HG03064 (cell line): ENCODE data around the gene LRFN3.
"Not testable (repeated sequence)": the region's sequence is repeated elsewhere in the genome, so short reads cannot be mapped to it uniquely, and the experiment has no call there.

Source experiments
- ATAC-seq: cut with Tn5 transposase; IDR thresholded peaks from one replicate; pipeline ENCODE4 v1.9.1; 2021; ENCODE audit warnings: low read depth; ENCODE audit not compliant: unreplicated experiment

The LRFN3 gene

DNA sequence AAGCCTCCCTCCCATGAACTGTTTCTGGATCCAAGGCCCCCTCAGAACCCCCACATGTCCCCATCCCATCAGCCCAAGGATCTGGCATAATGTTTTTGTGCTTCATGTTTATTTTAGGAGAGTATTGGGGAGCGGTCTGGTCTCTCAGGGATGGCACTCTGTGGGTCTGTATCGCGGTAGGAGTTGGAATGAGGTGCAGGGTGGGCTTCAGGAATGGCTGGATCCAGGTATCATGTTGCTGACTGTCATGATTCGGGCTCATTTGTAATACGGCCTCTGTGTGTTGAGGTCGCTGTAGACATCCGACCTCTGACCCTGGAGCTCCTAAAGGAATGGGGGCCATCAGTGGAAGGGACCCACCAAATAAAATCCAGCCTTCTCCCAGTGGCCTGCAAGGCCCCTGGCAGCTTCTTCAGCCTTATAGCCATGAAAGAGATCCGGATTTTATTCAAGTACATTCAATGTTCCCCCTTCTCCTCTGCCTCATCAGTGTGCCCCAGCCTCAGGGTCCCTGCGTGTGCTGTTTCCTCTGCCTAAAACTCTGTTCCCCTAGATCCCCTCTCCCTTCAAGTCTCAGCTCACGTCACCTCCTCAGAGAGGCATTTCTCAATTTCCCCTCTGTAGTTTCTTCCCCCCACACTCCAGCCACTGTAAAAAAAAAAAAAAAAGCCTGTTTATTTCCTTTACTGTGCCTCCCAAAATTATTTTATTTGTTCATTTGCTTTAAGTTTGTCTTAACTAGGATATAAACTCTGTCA, 31.7 kb upstream of the LRFN3 start:
- ATAC-seq, result no peak

DNA sequence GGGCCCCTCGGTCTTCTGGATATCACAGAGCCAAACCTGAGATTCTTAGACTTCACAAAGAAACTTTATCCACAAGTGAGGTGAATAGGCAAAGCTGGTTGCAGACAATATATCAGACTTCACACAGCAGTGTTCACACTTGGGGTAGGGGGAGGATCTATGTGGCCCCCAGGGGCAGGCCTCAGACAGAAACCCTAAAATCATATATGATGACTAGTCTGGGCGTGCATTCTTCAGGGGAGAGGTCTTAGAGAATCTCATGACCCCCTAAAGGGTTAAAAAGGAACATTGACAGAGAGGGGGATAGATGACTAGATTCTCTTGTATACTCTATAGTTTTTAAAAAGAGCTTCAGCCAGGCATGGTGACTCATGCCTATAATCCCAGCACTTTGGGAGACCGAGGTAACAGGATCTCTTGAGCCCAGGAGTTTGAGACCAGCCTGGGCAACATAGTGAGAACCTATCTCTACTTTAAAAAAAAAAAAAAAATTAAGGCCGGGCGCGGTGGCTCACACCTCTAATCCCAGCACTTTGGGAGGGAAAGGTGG, 30.9 kb upstream of the LRFN3 start:
- ATAC-seq, result no peak

DNA sequence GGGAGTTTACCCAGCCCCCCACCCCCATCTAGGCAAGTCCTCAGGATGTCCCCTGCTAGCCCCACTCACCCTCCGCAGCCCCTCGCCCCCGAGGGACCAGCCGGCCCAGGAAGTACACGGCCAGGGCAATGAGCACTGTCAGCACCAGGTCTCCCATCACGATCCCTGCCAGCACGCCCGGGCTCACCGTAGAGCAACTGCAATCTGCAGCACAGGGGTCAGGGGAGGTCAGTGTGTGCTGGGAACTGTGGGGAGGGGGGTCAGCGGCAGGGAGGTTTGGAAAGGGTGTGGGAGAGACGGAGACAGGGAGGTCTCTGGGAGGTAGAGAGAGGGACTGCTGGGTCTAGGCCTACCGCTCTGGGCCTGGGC, 28.8 kb upstream of the LRFN3 start:
- no peak for ATAC-seq

DNA sequence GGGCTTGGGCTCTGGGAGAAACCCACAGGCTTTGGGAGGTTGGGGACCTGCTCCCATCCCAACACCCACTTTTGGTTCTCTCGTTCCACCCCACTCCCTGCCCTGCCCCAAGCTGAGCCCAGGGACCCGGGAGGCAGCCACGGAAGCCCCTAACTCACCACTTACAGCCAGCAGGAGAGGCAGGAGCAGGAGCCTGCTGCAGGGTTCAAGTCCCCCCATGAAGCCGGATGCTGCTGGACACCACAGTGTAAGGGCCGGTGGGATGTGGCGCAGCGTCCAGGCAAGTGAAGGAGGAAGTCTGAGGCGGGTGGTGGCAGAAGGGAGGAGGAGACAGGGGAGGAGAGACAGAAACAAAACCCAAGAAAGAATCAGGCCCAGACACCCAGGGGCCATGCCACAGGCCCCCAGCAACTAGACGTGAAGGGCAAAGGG, 28.1 kb upstream of the LRFN3 start, which contains the start of gene TYROBP:
TSS of gene TYROBP (minus strand) at position 286 of the 432 bp plus-strand sequence. CDS start at position 219, 67 bp downstream.
- ATAC-seq, result no peak

DNA sequence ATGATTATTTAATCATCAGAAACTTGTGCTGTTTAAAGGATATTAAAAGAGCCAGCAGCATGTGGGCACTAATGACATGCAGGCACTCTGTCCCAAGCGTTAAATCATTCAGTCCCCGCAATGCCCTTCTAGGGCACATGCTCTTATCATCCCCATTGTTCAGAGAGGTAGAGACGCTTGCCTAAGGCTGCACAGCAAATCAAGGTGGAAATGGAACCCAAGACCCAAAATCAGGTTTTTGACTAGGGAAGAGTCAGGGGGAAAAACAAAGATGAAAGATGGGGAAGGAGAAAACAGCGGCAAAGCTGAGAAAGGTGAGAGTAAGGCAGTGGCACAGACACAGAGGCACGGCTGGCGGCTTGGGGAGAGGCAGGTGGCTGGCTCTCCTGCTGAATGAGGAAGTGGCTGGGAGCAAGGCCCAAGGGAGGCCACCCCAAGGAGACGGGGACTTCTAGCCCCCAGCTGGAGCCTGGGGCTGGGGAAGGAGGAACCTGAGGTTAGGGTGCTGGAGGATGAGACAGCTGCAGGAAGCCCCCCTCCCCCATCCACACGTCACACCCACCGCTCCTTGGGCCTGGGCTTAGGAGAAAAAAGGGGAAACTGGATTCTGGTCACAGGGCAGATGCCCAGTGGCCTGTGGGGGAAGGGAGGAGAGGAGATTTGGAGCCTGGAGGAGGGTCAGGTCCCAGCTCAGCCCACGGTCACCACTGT, 27.0 kb upstream of the LRFN3 start:
- ATAC-seq, result no peak

DNA sequence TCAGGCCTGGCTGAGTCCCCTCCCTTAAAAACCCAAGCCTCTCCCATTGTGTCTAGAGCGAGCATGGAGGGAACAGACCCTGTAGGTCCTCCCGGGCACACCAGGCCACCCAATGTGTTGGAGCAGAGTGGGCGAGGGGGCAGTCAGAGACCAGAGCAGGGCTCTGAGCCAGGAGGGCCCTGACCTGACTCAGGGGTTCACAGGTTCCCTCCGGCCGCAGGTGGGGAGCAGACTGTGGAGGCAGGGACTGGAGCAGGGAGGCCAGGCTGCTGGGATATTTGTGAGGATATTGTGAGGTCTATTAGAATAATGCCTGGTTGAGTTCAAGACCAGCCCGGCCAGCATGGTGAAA, 26.5 kb upstream of the LRFN3 start:
- ATAC-seq, result no peak

DNA sequence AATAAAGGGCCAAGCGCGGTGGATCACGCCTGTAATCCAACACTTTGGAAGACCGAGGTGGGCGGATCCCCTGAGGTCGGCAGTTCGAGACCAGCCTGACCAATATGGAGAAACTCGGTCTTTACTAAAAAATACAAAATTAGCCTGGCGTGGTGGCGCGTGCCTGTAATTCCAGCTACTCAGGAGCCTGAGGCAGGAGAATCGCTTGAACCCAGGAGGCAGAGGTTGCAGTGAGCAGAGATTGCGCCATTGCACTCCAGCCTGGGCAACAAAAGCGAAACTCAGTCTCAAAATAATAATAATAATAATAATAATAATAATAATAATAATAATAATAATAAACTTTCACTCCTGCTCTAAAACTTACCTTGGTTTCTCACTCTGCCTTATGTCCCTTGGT, 25.8 kb upstream of the LRFN3 start:
- ATAC-seq, result not testable (repeated sequence)

DNA sequence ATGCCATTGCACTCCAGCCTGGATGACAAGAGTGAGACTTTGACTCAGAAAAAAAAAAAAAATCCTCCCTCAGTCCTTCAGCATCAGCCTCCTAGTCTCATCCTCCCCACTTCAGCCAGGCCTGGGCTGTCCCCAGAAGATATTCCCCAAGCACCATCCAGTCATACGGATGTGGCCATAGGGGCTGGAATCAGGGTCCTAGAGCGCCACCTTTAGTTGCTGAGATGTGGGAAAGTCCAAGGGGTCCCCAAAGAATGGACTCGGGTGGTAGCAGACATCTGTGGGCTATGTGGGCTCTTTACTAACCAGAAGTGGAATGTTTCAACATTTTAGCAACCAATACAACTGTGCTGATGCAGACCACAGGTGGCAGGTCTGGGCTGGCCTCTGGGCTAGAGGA, 25.0 kb upstream of the LRFN3 start:
- ATAC-seq, result no peak

DNA sequence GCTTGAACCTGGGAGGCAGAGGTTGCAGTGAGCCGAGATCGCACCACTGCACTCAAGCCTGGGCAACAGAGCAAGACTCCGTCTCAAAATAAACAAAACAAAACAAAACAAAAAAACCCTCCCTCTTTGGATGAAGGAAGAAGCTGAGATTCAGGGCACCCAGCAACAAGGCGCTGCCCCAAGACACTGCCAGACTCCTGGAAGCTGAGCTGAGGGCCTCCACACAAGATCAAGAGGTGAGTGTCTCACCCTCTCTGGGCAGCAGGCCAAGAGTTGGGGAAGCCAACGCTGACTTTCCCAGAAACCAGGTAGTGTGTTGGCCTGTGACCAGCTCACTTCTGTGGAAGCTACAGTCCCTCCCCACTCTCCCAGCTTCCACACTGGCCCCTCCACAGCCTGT, 24.4 kb upstream of the LRFN3 start:
- ATAC-seq, result no peak

DNA sequence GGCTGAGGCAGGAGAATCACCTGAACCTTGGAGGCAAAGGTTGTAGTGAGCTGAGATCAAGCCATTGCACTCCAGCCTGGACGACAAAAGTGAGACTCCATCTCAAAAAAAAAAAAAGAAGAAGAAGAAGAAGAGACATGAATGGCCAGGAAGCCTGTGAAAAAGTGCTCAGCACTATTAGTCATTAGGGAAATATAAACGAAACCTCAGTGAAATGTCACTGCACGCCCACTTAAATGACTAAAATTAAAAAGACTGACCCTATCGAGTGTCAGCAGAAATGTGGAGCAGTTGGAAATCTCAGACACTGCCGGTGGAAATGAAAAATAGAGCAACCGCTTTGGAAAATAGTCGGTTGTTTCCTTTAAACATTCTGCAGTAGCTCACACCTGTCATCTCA, 22.6 kb upstream of the LRFN3 start:
- ATAC-seq, result no peak

DNA sequence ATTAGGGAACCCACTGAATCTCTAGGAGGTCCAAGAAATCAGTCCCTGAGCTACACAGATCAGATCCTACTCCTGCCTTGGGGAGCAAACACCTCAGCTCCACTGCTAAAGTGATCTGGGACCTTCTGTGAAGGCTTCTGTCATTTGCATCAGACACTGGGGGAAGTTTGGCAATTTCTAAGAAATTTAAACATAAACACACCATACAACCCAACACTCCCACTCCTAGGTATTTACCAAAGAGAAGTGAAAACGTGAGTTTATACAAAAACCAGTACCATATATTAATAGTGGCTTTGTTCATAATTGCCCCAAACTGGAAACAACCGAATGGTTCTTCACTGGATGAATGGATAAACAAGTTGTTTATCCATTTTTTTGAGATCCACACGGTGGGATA, 20.7 kb upstream of the LRFN3 start:
- no peak for ATAC-seq

DNA sequence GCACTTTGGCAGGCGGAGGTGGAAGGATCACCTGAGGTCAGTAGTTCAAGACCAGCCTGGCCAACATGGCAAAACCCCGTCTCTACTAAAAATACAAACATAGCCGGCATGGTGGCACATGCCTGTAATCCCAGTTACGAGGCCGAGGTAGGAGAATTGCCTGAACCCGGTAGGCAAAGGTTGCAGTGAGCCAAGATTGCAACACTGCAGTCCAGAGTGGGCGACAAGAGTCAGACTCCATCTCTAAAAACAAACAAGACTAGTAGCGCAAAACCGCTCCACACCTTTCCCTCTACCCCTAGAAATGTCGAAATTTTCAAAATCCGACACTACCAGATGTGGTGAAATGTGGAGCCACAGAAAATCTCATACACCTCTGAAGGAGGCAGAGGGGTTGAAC, 16.9 kb upstream of the LRFN3 start:
- no peak for ATAC-seq

DNA sequence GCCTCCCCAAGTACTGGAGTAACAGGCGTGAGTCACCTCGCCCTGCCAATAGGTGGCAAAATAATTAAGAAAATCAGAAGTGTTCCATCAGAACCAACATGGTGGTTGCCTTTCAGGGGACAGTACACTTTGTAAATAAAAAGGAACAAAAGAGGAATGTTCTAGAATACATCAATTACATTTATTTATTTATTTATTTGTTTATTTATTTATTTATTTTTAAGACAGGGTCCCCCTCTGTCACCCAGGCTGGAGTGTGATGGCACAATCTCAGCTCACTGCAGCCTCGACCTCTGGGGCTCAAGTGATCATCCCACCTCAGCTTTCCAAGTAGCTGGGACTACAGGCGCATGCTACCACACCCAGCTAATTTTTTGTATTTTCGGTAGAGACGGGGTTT, 15.2 kb upstream of the LRFN3 start:
- no peak for ATAC-seq

DNA sequence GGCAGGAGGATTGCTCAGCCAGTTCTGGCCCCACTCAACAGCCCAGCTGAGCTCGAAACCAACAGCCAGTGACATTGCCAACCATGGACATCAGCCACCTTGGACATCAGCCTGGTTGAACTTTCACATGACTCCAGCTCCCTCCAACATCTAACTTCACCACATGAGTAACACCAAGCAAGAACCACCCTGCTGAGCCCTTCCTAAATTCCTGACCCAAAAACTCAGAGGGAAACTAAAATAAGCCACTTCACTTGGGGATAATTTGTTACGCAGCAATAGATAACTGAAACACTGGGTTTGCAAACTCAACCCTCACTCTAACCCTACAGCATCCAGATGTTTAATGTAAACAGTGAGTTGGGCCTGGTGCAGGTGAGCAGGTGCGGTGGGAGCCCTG, 10.7 kb upstream of the LRFN3 start:
- ATAC-seq, result no peak

DNA sequence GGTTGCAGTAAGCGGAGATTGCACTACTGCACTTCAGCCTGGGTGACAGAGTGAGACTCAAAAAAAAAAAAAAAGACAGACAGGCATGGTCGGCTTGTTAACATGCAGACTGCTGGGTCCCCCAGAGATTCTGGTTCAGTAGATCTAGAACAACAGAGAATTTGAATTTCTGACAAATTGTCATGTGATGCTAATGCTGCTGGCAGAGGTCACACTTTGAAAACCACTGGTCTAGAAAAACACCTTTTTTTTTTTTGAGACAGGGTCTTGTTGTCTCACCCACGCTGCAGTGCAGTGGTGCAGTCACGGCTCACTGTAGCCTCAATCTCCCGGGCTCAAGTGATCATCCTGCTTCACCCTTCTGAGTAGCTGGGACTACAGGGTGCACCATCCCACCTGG, 7.7 kb upstream of the LRFN3 start:
- ATAC-seq, result no peak

DNA sequence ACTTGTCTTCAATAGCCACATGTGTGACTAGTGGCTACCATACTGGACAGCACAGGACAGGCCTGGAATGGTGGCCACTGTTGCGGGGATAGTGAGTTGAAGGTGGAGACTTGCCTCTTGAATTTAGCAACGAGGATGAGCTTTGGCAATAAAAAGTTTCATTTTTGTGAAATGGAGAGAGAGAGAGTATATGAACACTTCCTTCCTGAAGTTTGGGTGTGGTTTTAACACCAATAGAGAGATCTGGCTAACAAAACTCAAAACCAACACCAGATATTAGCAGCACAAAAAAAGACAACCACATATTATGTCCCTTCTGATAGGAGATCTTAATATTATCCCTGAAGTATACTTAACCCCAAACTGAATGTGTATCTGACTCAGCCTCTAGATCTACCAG, 6.3 kb upstream of the LRFN3 start:
- no peak for ATAC-seq

DNA sequence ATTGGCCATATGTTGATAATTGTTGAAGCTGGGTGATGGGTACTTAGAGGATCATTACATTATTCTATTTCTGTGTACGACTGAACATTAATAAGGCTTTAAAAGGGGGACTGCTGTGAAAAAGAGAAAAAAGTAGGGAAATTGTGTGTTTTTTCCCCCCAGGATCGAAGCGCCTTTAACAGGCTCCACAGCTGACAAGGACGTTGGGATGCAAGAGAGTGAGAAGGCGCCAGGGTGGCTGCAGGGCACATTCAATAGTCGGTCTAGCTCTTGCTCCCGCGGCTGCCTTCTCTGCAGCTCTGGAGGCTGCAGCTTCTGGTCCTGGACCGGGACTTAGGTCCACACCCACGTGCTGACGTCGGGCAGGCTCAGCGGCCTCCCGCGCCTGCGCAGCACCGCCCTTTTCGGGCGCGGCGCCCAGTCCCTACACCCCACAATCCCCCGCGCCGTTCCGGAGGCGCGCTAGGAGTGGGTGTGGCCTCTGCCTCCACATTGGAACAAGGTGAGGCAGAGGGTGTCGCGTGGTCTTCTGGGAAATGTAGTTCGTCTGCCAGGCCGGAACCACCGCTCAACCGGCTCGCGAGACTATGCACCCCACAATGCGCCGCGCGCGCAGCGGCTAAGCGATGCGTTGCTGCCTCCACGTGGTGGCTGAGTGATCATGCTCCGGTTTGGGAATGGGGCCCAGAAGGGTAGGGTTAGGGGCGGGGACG, 4.9 kb upstream of the LRFN3 start:
- peak; percentile 86 for ATAC-seq

DNA sequence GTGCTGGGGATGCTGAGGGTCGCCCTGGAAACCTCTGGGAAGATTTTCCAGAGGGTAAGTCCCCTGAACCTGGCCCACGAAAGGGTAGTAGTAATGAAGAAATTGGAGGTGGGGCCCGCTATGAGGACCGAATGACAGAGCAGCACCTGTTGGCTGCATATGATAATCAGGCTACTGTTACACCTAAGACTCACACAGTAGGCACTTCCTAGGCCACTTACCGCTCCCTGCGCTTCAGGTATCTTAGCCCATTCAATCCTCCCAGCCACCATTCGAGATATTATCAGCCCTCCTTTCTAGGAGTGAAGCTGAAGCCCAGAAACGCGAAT, 4.3 kb upstream of the LRFN3 start:
- no peak for ATAC-seq

DNA sequence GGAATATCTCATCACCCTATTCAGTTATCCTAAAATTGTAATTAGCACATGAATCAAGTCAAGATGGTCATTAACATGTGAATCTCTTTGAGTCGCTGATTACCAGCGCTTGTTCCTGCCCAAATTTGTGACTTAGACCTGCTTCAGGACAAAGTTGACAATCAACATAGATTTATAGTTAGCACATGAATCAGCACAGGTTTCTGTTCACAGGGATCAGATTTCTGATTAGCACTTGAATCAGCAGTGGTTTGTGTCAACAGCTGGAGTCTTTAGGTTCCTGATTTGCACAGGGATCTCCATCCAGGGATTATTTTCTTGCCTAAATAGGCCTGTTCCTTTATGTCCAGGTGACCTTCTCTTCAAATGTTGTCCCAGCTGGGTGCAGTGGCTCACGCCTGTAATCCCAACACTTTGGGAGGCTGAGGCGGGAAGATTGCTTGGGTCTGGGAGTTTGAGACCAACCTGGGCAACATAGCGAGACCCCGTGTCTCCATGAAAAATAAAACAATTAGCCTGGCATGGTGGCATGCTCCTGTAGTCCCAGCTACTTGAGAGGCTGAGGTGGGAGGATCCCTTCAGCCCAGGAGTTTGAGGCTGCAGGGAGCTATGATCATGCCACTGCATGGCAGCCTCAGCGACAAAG, 3.8 kb upstream of the LRFN3 start:
- ATAC-seq, result no peak

DNA sequence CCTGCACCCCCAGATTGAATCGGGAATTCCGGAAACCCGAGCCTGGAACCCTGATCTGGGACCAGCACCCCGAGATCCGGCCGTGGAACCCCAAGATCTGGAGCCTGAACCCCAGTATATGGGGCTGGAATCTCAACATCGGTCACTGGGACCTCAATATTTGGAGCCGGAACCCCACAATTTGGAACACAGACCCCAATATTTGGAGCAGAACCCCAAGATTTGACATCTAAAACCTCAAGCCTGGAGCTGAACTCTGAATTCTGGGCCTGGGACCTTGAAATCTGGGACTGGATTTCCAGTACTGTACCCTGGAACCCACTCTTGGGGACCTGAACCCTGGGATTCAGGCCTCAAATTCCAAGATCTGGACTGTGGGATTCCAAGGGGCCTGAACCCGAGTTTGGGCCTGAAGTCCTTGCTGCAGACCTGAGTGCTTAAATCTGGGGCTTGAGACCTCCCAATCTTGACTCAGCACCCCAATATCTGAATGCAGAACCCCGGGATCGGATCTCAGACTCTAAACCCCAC, 629 bp downstream of the LRFN3 start:
- no peak for ATAC-seq
